ENCODE results near the gene GARIN3.

DNA sequence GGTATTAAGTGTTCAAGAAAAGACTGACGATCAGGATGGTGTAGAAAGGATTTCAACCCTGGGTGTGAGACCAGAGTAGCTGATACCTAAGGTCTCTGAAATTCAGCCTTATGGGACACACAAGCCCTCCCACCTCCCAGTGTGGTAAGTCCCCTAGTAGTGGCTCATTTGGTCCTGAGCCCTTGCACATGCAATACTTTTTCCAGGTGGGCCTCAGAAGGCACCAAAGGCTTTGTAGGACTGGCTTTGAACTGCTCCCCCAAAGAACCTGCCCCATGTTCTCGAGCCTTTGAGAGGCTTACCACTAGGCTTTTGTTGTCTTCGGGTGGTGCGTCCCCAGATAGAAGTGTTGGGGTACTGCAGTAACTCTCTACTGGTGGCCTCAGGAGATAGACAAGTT lies 803 bp downstream of the GARIN3 start:
- TF ChIP-seq, protein P1, sequence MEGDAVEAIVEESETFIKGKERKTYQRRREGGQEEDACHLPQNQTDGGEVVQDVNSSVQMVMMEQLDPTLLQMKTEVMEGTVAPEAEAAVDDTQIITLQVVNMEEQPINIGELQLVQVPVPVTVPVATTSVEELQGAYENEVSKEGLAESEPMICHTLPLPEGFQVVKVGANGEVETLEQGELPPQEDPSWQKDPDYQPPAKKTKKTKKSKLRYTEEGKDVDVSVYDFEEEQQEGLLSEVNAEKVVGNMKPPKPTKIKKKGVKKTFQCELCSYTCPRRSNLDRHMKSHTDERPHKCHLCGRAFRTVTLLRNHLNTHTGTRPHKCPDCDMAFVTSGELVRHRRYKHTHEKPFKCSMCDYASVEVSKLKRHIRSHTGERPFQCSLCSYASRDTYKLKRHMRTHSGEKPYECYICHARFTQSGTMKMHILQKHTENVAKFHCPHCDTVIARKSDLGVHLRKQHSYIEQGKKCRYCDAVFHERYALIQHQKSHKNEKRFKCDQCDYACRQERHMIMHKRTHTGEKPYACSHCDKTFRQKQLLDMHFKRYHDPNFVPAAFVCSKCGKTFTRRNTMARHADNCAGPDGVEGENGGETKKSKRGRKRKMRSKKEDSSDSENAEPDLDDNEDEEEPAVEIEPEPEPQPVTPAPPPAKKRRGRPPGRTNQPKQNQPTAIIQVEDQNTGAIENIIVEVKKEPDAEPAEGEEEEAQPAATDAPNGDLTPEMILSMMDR (IDR thresholded peaks at IDR 0.05), result no peak
- no peak for TF ChIP-seq GABPA (IDR thresholded peaks at IDR 0.05; ENCODE audit: low read depth)
- TF ChIP-seq RFX5 (IDR thresholded peaks at IDR 0.05; ENCODE audit: low read length), result no peak
- TF ChIP-seq EP300 (IDR thresholded peaks at IDR 0.05; ENCODE audit: borderline replicate concordance in 1 of 2, low read depth in 1 of 2, low read length in 1 of 2), result no peak
